Measurements from ENCODE around the gene SGMS1.

Gene SGMS1

GRCh38 chr10:50398823-50399222, 224.9 kb downstream of the SGMS1 start:
- 91% methylated on average over 4 of the region's 4 CpGs for WGBS
- no peaks in the 10 kb centered on the region for H3K9me3 ChIP-seq (ENCODE audit: insufficient read depth, low read depth, low read length)
- H3K9ac ChIP-seq (ENCODE audit: low read depth, low read length) = no peak overlapping the region
- no peak overlapping the region for H3K4me3 ChIP-seq (ENCODE audit: low read length)
- no peaks in the 10 kb centered on the region for H3K36me3 ChIP-seq (ENCODE audit: insufficient read depth, low read length)
- H3K4me1 ChIP-seq (ENCODE audit: insufficient read depth, low read length) = no peaks in the 10 kb centered on the region
- H3K27me3 ChIP-seq (ENCODE audit: insufficient read depth, low read length) = no peaks in the 10 kb centered on the region
- no peak overlapping the region for H3K27ac ChIP-seq (ENCODE audit: low read depth, low read length)

- H3K27ac ChIP-seq (ENCODE audit: low read depth, low read length) = no peak overlapping the region
- whole genome bisulfite sequencing = 82% methylated on average over 2 of the region's 2 CpGs
- H3K27me3 ChIP-seq (ENCODE audit: insufficient read depth, low read length) = no peaks in the 10 kb centered on the region
- no peaks in the 10 kb centered on the region for H3K36me3 ChIP-seq (ENCODE audit: insufficient read depth, low read length)
- no peak overlapping the region for H3K4me3 ChIP-seq (ENCODE audit: low read length)
- no peaks in the 10 kb centered on the region for H3K4me1 ChIP-seq (ENCODE audit: insufficient read depth, low read length)
- H3K9me3 ChIP-seq (ENCODE audit: insufficient read depth, low read depth, low read length) = no peaks in the 10 kb centered on the region
- no peak overlapping the region for H3K9ac ChIP-seq (ENCODE audit: low read depth, low read length)
Observed at GRCh38 chr10:50398381-50398780, 225.4 kb downstream of the SGMS1 start.

- no peaks in the 10 kb centered on the region for H3K36me3 ChIP-seq (ENCODE audit: insufficient read depth, low read length)
- no peak overlapping the region for H3K9ac ChIP-seq (ENCODE audit: low read depth, low read length)
- WGBS = 91% methylated on average over 7 of the region's 8 CpGs
- no peaks in the 10 kb centered on the region for H3K9me3 ChIP-seq (ENCODE audit: insufficient read depth, low read depth, low read length)
- H3K4me1 ChIP-seq (ENCODE audit: insufficient read depth, low read length) = no peaks in the 10 kb centered on the region
- H3K27ac ChIP-seq (ENCODE audit: low read depth, low read length) = no peak overlapping the region
- no peak overlapping the region for H3K4me3 ChIP-seq (ENCODE audit: low read length)
- H3K27me3 ChIP-seq (ENCODE audit: insufficient read depth, low read length) = no peaks in the 10 kb centered on the region
Observed at GRCh38 chr10:50397312-50398140, 226.2 kb downstream of the SGMS1 start.

- 89% methylated on average over 5 of the region's 7 CpGs for WGBS
- Histone ChIP-seq H3K4me1 (ENCODE audit: insufficient read depth, low read length) (no peaks in the 10 kb centered on the region), H3K9me3 (ENCODE audit: insufficient read depth, low read depth, low read length) (no peaks in the 10 kb centered on the region), H3K36me3 (ENCODE audit: insufficient read depth, low read length) (no peaks in the 10 kb centered on the region), H3K27me3 (ENCODE audit: insufficient read depth, low read length) (no peaks in the 10 kb centered on the region), H3K27ac (ENCODE audit: low read depth, low read length) (no peak overlapping the region), H3K4me3 (ENCODE audit: low read length) (no peak overlapping the region), H3K9ac (ENCODE audit: low read depth, low read length) (no peak overlapping the region)
Observed at GRCh38 chr10:50396491-50397311, 227.1 kb downstream of the SGMS1 start.

- no peak overlapping the region for H3K4me3 ChIP-seq (ENCODE audit: low read length)
- WGBS = 90% methylated on average over 2 of the region's 2 CpGs
- H3K27me3 ChIP-seq (ENCODE audit: insufficient read depth, low read length) = no peaks in the 10 kb centered on the region
- no peak overlapping the region for H3K9ac ChIP-seq (ENCODE audit: low read depth, low read length)
- no peaks in the 10 kb centered on the region for H3K36me3 ChIP-seq (ENCODE audit: insufficient read depth, low read length)
- H3K9me3 ChIP-seq (ENCODE audit: insufficient read depth, low read depth, low read length) = no peaks in the 10 kb centered on the region
- H3K27ac ChIP-seq (ENCODE audit: low read depth, low read length) = no peak overlapping the region
- H3K4me1 ChIP-seq (ENCODE audit: insufficient read depth, low read length) = peaks cover 8% of the 10 kb centered on the region
Observed at GRCh38 chr10:50395851-50396250, 227.9 kb downstream of the SGMS1 start.

- Histone ChIP-seq H3K9ac (ENCODE audit: low read depth, low read length) (no peak overlapping the region), H3K9me3 (ENCODE audit: insufficient read depth, low read depth, low read length) (no peaks in the 10 kb centered on the region), H3K27ac (ENCODE audit: low read depth, low read length) (no peak overlapping the region), H3K36me3 (ENCODE audit: insufficient read depth, low read length) (no peaks in the 10 kb centered on the region), H3K4me1 (ENCODE audit: insufficient read depth, low read length) (peaks cover 12% of the 10 kb centered on the region), H3K4me3 (ENCODE audit: low read length) (no peak overlapping the region), H3K27me3 (ENCODE audit: insufficient read depth, low read length) (no peaks in the 10 kb centered on the region)
- 97% methylated on average over 1 of the region's 1 CpG for WGBS
Observed at GRCh38 chr10:50395271-50395670, 228.5 kb downstream of the SGMS1 start.

GRCh38 chr10:50394832-50395231, 228.9 kb downstream of the SGMS1 start:
- Histone ChIP-seq H3K9ac (ENCODE audit: low read depth, low read length) (no peak overlapping the region), H3K27ac (ENCODE audit: low read depth, low read length) (no peak overlapping the region), H3K4me1 (ENCODE audit: insufficient read depth, low read length) (peaks cover 12% of the 10 kb centered on the region), H3K36me3 (ENCODE audit: insufficient read depth, low read length) (no peaks in the 10 kb centered on the region), H3K27me3 (ENCODE audit: insufficient read depth, low read length) (no peaks in the 10 kb centered on the region), H3K4me3 (ENCODE audit: low read length) (no peak overlapping the region), H3K9me3 (ENCODE audit: insufficient read depth, low read depth, low read length) (no peaks in the 10 kb centered on the region)
- 87% methylated on average over 2 of the region's 3 CpGs for WGBS

- H3K4me3 ChIP-seq (ENCODE audit: low read length) = no peak overlapping the region
- H3K4me1 ChIP-seq (ENCODE audit: insufficient read depth, low read length) = peaks cover 12% of the 10 kb centered on the region
- no peak overlapping the region for H3K27ac ChIP-seq (ENCODE audit: low read depth, low read length)
- 92% methylated on average over 6 of the region's 6 CpGs for WGBS
- no peaks in the 10 kb centered on the region for H3K27me3 ChIP-seq (ENCODE audit: insufficient read depth, low read length)
- H3K9me3 ChIP-seq (ENCODE audit: insufficient read depth, low read depth, low read length) = no peaks in the 10 kb centered on the region
- H3K36me3 ChIP-seq (ENCODE audit: insufficient read depth, low read length) = no peaks in the 10 kb centered on the region
- H3K9ac ChIP-seq (ENCODE audit: low read depth, low read length) = no peak overlapping the region
Observed at GRCh38 chr10:50393784-50394467, 229.8 kb downstream of the SGMS1 start.

GRCh38 chr10:50392966-50393718, 230.6 kb downstream of the SGMS1 start:
- H3K4me1 ChIP-seq (ENCODE audit: insufficient read depth, low read length) = peaks cover 12% of the 10 kb centered on the region
- H3K9me3 ChIP-seq (ENCODE audit: insufficient read depth, low read depth, low read length) = no peaks in the 10 kb centered on the region
- H3K27me3 ChIP-seq (ENCODE audit: insufficient read depth, low read length) = no peaks in the 10 kb centered on the region
- no peak overlapping the region for H3K9ac ChIP-seq (ENCODE audit: low read depth, low read length)
- H3K4me3 ChIP-seq (ENCODE audit: low read length) = no peak overlapping the region
- H3K36me3 ChIP-seq (ENCODE audit: insufficient read depth, low read length) = no peaks in the 10 kb centered on the region
- WGBS = 90% methylated on average over 5 of the region's 6 CpGs
- no peak overlapping the region for H3K27ac ChIP-seq (ENCODE audit: low read depth, low read length)

GRCh38 chr10:50392426-50392825, 231.3 kb downstream of the SGMS1 start:
- WGBS = 98% methylated on average over 5 of the region's 5 CpGs
- Histone ChIP-seq H3K9me3 (ENCODE audit: insufficient read depth, low read depth, low read length) (no peaks in the 10 kb centered on the region), H3K9ac (ENCODE audit: low read depth, low read length) (no peak overlapping the region), H3K27ac (ENCODE audit: low read depth, low read length) (no peak overlapping the region), H3K4me1 (ENCODE audit: insufficient read depth, low read length) (peaks cover 12% of the 10 kb centered on the region), H3K27me3 (ENCODE audit: insufficient read depth, low read length) (no peaks in the 10 kb centered on the region), H3K4me3 (ENCODE audit: low read length) (no peak overlapping the region), H3K36me3 (ENCODE audit: insufficient read depth, low read length) (no peaks in the 10 kb centered on the region)
